GM23338 (cell line): ENCODE results near the gene GLIS2. TPM values are rescaled to one million over a fixed set of nuclear protein-coding genes. Genes with fewer than 3 reads are reported as not detected.
A peak's percentile ranks its signal among the peaks of the same experiment; 100 is the strongest.

Source experiments
- ATAC-seq: fragments of 200-7000 bp; cut with Tn5 transposase; 3 replicates; pipeline ENCODE4 v1.9.1; 2020
- DNase-seq: peaks from one replicate; pipeline ENCODE4 v3.0.0-alpha.2; 2015; ENCODE audit warnings: low spot score
- H2AFZ ChIP-seq: fragments of 200-600 bp; sonication (generic); 2 replicates; pipeline ENCODE4 v1.8.0; 2016; ENCODE audit warnings: antibody characterized with exemption, mild to moderate bottlenecking, moderate library complexity
- H3F3A ChIP-seq: fragments of 200-600 bp; sonication (generic); replicated peaks from 2 replicates; pipeline ENCODE4 v1.8.0; 2017; ENCODE audit warnings: antibody characterized with exemption, mixed run types, low read depth
- H3K27ac ChIP-seq: fragments of 200-600 bp; sonication (generic); 2 replicates; pipeline ENCODE4 v1.6.1; 2016; ENCODE audit warnings: low read depth
- H3K27me3 ChIP-seq: fragments of 200-600 bp; sonication (generic); 2 replicates; pipeline ENCODE4 v1.8.0; 2016; ENCODE audit warnings: mild to moderate bottlenecking, mixed run types, moderate library complexity; ENCODE audit not compliant: insufficient read depth
- H3K36me3 ChIP-seq: fragments of 200-600 bp; sonication (generic); 2 replicates; pipeline ENCODE4 v1.8.0; 2016; ENCODE audit warnings: mild to moderate bottlenecking; ENCODE audit not compliant: insufficient read depth
- H3K4me1 ChIP-seq: fragments of 200-600 bp; sonication (generic); 2 replicates; pipeline ENCODE4 v1.8.0; 2016; ENCODE audit warnings: mild to moderate bottlenecking, moderate library complexity; ENCODE audit not compliant: insufficient read depth
- H3K4me2 ChIP-seq: fragments of 200-600 bp; sonication (generic); 2 replicates; pipeline ENCODE4 v1.7.1; 2017; ENCODE audit warnings: mixed run types
- H3K4me3 ChIP-seq: fragments of 200-600 bp; sonication (generic); 2 replicates; pipeline ENCODE4 v1.6.1; 2016; ENCODE audit warnings: mixed run types
- H3K79me2 ChIP-seq: fragments of 200-600 bp; sonication (generic); replicated peaks from 2 replicates; pipeline ENCODE4 v1.8.0; 2017; ENCODE audit warnings: mild to moderate bottlenecking; ENCODE audit not compliant: insufficient read depth
- H3K9me2 ChIP-seq: fragments of 200-600 bp; sonication (generic); 2 replicates; pipeline ENCODE4 v1.8.0; 2017; ENCODE audit not compliant: insufficient read depth
- H4K20me1 ChIP-seq: fragments of 200-600 bp; sonication (generic); replicated peaks from 2 replicates; pipeline ENCODE4 v1.8.0; 2017; ENCODE audit warnings: mild to moderate bottlenecking; ENCODE audit not compliant: insufficient read depth
- H3K27ac Mint-ChIP-seq: 2 replicates; pipeline ENCODE4 v1.8.0; 2020; ENCODE audit warnings: inconsistent platforms, mild to moderate bottlenecking, moderate library complexity, mixed read lengths
- H3K27me3 Mint-ChIP-seq: 3 replicates; pipeline ENCODE4 v1.8.0; 2022; ENCODE audit warnings: low read depth, mild to moderate bottlenecking, moderate library complexity, mixed read lengths, inconsistent platforms; ENCODE audit not compliant: insufficient read depth, poor library complexity
- H3K36me3 Mint-ChIP-seq: 3 replicates; pipeline ENCODE4 v1.8.0; 2021; ENCODE audit warnings: low read depth, mild to moderate bottlenecking, inconsistent platforms, moderate library complexity, mixed read lengths
- H3K4me1 Mint-ChIP-seq: 3 replicates; pipeline ENCODE4 v1.8.0; 2020; ENCODE audit warnings: mild to moderate bottlenecking, inconsistent platforms, mixed read lengths
- H3K4me3 Mint-ChIP-seq: 3 replicates; pipeline ENCODE4 v1.8.0; 2021; ENCODE audit warnings: moderate library complexity, mild to moderate bottlenecking, inconsistent platforms, mixed read lengths
- H3K9me3 Mint-ChIP-seq: 3 replicates; pipeline ENCODE4 v1.8.0; 2020; ENCODE audit warnings: moderate library complexity, mild to moderate bottlenecking, inconsistent platforms, mixed read lengths
- CREB1 ChIP-seq: fragments of 250-450 bp; sonication (Bioruptor Pico); IDR thresholded peaks from 2 replicates; pipeline ENCODE4 v1.5.0; 2020; ENCODE audit warnings: low read depth, mild to moderate bottlenecking, moderate library complexity
- EZH2 ChIP-seq: fragments of 200-600 bp; sonication (generic); IDR thresholded peaks from one replicate; pipeline ENCODE4 v1.8.0; 2017; ENCODE audit warnings: antibody characterized with exemption, mild to moderate bottlenecking, low read depth; ENCODE audit not compliant: unreplicated experiment
- EZH2phosphoT487 ChIP-seq: fragments of 200-600 bp; sonication (generic); IDR thresholded peaks from one replicate; pipeline ENCODE4 v1.8.1; 2018; ENCODE audit warnings: antibody characterized with exemption; ENCODE audit not compliant: unreplicated experiment
- JUNB ChIP-seq: IDR thresholded peaks from one replicate; pipeline ENCODE4 v1.6.1; 2016; ENCODE audit warnings: antibody characterized with exemption; ENCODE audit not compliant: unreplicated experiment
- NANOG ChIP-seq: IDR thresholded peaks from 2 replicates; pipeline ENCODE4 v1.6.1; 2016; ENCODE audit warnings: antibody characterized with exemption, borderline replicate concordance
- POLR2AphosphoS5 ChIP-seq: IDR thresholded peaks from 2 replicates; pipeline ENCODE4 v1.6.1; 2016; ENCODE audit warnings: antibody characterized with exemption, low read depth
- STAT1 ChIP-seq: IDR thresholded peaks from one replicate; pipeline ENCODE4 v1.6.1; 2016; ENCODE audit warnings: antibody characterized with exemption; ENCODE audit not compliant: unreplicated experiment
- ZNF114 ChIP-seq: fragments of 250-450 bp; sonication (Bioruptor Pico); IDR thresholded peaks from 2 replicates; pipeline ENCODE4 v1.5.0; 2020; ENCODE audit warnings: mild to moderate bottlenecking, moderate library complexity
- ZNF331 ChIP-seq: fragments of 250-450 bp; sonication (Bioruptor Pico); IDR thresholded peaks from 2 replicates; pipeline ENCODE4 v1.5.0; 2020; ENCODE audit warnings: low read depth, mild to moderate bottlenecking, moderate library complexity
- polyA plus RNA-seq: library from polyadenylated mRNA; unstranded; fragments of >200 nt; fragmentation: Nextera tagmentation; extraction: Ambion mirVana; gene quantifications from 2 replicates; pipeline ENCODE4 v1.2.1, GENCODE V29; 2016
- total RNA-seq: library from RNA; depleted of rRNA; stranded (reverse); fragments of >200 nt; shearing (Covaris generic); gene quantifications from 2 replicates; pipeline ENCODE4 v1.2.3, GENCODE V29; 2014
- TF ChIP-seq, protein P1 (sequence below): IDR thresholded peaks from 2 replicates; pipeline ENCODE4 v1.6.1; 2016; ENCODE audit warnings: antibody characterized with exemption
- TF ChIP-seq, protein P2 (sequence below): fragments of 250-450 bp; sonication (Bioruptor Pico); IDR thresholded peaks from 2 replicates; pipeline ENCODE4 v1.5.0; 2020; ENCODE audit warnings: mild to moderate bottlenecking, moderate library complexity
- TF ChIP-seq, protein P3 (sequence below), 2 experiments: fragments of 200-600 bp in 1 of 2; sonication (generic) in 1 of 2; conservative IDR thresholded peaks; 2 replicates each; pipeline versions ENCODE4 v1.5.1 to v1.6.1; 2016 to 2017; ENCODE audit warnings: antibody characterized with exemption in 2 of 2, low read depth in 2 of 2, mild to moderate bottlenecking in 2 of 2, moderate library complexity in 1 of 2
- TF ChIP-seq, protein P4 (sequence below): IDR thresholded peaks from one replicate; pipeline ENCODE4 v1.6.1; 2018; ENCODE audit warnings: antibody characterized with exemption; ENCODE audit not compliant: unreplicated experiment

The GLIS2 gene
- total and polyA plus RNA-seq, 2 experiments from 2014 or later, result 8.2 to 10.2 TPM

DNA sequence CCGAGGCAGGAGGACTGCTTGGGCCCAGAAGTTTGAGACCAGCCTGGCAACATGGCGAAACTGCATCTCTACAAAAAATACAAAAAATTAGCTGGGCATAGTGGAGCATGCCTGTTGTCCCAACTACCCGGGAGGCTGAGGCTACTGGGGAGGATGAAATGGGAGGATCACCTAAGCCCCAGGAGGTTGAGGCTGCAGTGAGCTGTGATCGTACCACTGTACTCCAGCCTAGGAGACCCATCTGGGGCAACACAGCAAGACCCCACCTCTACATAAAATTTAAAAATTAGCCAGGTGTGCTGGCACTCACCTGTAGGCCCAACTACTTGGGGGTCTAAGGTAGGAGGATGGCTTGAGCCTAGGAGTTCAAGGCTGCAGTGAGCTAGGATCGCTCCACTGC is 33.5 kb downstream of the GLIS2 start:
- H3K4me2 ChIP-seq, result peak overlapping the region; percentile 86; the same call in 1 of the 2 replicates

More for the DNA sequence above, 33.5 kb downstream of the GLIS2 start:
- Histone ChIP-seq H4K20me1 (peaks cover 23% of the 10 kb centered on the region), H3K36me3 (no peaks in the 10 kb centered on the region; the same call in 1 of the 2 replicates), H2AFZ (no peak overlapping the region), H3K27ac (no peak overlapping the region; the same call in 1 of the 2 replicates), H3K4me1 (peaks cover 7% of the 10 kb centered on the region), H3K79me2 (peaks cover 63% of the 10 kb centered on the region), H3K4me3 (peak overlapping the region; percentile 97; the same call in 1 of the 2 replicates), H3K9me2 (no peaks in the 10 kb centered on the region), H3F3A (peaks cover 31% of the 10 kb centered on the region), H3K27me3 (no peaks in the 10 kb centered on the region)
- TF ChIP-seq, protein P1, sequence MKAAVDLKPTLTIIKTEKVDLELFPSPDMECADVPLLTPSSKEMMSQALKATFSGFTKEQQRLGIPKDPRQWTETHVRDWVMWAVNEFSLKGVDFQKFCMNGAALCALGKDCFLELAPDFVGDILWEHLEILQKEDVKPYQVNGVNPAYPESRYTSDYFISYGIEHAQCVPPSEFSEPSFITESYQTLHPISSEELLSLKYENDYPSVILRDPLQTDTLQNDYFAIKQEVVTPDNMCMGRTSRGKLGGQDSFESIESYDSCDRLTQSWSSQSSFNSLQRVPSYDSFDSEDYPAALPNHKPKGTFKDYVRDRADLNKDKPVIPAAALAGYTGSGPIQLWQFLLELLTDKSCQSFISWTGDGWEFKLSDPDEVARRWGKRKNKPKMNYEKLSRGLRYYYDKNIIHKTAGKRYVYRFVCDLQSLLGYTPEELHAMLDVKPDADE, result no peak
- TF ChIP-seq, protein P2, sequence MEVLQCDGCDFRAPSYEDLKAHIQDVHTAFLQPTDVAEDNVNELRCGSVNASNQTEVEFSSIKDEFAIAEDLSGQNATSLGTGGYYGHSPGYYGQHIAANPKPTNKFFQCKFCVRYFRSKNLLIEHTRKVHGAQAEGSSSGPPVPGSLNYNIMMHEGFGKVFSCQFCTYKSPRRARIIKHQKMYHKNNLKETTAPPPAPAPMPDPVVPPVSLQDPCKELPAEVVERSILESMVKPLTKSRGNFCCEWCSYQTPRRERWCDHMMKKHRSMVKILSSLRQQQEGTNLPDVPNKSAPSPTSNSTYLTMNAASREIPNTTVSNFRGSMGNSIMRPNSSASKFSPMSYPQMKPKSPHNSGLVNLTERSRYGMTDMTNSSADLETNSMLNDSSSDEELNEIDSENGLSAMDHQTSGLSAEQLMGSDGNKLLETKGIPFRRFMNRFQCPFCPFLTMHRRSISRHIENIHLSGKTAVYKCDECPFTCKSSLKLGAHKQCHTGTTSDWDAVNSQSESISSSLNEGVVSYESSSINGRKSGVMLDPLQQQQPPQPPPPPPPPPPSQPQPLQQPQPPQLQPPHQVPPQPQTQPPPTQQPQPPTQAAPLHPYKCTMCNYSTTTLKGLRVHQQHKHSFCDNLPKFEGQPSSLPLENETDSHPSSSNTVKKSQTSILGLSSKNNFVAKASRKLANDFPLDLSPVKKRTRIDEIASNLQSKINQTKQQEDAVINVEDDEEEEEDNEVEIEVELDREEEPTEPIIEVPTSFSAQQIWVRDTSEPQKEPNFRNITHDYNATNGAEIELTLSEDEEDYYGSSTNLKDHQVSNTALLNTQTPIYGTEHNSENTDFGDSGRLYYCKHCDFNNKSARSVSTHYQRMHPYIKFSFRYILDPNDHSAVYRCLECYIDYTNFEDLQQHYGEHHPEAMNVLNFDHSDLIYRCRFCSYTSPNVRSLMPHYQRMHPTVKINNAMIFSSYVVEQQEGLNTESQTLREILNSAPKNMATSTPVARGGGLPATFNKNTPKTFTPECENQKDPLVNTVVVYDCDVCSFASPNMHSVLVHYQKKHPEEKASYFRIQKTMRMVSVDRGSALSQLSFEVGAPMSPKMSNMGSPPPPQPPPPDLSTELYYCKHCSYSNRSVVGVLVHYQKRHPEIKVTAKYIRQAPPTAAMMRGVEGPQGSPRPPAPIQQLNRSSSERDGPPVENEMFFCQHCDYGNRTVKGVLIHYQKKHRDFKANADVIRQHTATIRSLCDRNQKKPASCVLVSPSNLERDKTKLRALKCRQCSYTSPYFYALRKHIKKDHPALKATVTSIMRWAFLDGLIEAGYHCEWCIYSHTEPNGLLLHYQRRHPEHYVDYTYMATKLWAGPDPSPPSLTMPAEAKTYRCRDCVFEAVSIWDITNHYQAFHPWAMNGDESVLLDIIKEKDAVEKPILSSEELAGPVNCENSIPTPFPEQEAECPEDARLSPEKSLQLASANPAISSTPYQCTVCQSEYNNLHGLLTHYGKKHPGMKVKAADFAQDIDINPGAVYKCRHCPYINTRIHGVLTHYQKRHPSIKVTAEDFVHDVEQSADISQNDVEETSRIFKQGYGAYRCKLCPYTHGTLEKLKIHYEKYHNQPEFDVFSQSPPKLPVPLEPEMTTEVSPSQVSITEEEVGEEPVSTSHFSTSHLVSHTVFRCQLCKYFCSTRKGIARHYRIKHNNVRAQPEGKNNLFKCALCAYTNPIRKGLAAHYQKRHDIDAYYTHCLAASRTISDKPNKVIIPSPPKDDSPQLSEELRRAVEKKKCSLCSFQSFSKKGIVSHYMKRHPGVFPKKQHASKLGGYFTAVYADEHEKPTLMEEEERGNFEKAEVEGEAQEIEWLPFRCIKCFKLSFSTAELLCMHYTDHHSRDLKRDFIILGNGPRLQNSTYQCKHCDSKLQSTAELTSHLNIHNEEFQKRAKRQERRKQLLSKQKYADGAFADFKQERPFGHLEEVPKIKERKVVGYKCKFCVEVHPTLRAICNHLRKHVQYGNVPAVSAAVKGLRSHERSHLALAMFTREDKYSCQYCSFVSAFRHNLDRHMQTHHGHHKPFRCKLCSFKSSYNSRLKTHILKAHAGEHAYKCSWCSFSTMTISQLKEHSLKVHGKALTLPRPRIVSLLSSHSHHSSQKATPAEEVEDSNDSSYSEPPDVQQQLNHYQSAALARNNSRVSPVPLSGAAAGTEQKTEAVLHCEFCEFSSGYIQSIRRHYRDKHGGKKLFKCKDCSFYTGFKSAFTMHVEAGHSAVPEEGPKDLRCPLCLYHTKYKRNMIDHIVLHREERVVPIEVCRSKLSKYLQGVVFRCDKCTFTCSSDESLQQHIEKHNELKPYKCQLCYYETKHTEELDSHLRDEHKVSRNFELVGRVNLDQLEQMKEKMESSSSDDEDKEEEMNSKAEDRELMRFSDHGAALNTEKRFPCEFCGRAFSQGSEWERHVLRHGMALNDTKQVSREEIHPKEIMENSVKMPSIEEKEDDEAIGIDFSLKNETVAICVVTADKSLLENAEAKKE (CRISPR knock-in tag), result no peak
- TF ChIP-seq CREB1 (CRISPR knock-in tag) (no peak), POLR2AphosphoS5 (no peak), STAT1 (no peak), ZNF331 (no peak), EZH2 (no peak), JUNB (no peak), ZNF114 (no peak), NANOG (no peak), EZH2phosphoT487 (no peak)
- TF ChIP-seq, protein P3, sequence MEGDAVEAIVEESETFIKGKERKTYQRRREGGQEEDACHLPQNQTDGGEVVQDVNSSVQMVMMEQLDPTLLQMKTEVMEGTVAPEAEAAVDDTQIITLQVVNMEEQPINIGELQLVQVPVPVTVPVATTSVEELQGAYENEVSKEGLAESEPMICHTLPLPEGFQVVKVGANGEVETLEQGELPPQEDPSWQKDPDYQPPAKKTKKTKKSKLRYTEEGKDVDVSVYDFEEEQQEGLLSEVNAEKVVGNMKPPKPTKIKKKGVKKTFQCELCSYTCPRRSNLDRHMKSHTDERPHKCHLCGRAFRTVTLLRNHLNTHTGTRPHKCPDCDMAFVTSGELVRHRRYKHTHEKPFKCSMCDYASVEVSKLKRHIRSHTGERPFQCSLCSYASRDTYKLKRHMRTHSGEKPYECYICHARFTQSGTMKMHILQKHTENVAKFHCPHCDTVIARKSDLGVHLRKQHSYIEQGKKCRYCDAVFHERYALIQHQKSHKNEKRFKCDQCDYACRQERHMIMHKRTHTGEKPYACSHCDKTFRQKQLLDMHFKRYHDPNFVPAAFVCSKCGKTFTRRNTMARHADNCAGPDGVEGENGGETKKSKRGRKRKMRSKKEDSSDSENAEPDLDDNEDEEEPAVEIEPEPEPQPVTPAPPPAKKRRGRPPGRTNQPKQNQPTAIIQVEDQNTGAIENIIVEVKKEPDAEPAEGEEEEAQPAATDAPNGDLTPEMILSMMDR (conservative IDR thresholded peaks at IDR 0.05; ENCODE audit: low read depth in 2 of 2), result no peak
- TF ChIP-seq, protein P4, sequence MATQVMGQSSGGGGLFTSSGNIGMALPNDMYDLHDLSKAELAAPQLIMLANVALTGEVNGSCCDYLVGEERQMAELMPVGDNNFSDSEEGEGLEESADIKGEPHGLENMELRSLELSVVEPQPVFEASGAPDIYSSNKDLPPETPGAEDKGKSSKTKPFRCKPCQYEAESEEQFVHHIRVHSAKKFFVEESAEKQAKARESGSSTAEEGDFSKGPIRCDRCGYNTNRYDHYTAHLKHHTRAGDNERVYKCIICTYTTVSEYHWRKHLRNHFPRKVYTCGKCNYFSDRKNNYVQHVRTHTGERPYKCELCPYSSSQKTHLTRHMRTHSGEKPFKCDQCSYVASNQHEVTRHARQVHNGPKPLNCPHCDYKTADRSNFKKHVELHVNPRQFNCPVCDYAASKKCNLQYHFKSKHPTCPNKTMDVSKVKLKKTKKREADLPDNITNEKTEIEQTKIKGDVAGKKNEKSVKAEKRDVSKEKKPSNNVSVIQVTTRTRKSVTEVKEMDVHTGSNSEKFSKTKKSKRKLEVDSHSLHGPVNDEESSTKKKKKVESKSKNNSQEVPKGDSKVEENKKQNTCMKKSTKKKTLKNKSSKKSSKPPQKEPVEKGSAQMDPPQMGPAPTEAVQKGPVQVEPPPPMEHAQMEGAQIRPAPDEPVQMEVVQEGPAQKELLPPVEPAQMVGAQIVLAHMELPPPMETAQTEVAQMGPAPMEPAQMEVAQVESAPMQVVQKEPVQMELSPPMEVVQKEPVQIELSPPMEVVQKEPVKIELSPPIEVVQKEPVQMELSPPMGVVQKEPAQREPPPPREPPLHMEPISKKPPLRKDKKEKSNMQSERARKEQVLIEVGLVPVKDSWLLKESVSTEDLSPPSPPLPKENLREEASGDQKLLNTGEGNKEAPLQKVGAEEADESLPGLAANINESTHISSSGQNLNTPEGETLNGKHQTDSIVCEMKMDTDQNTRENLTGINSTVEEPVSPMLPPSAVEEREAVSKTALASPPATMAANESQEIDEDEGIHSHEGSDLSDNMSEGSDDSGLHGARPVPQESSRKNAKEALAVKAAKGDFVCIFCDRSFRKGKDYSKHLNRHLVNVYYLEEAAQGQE, result no peak
- H3K4me3 Mint-ChIP-seq, result no peak overlapping the region
- DNase-seq, result no peak
- peaks cover 10% of the 10 kb centered on the region for H3K9me3 Mint-ChIP-seq
- H3K27me3 Mint-ChIP-seq, result peaks cover 38% of the 10 kb centered on the region
- no peak for ATAC-seq
- peaks cover 12% of the 10 kb centered on the region; the same call in 2 of the 3 replicates for H3K4me1 Mint-ChIP-seq
- H3K27ac Mint-ChIP-seq, result no peak overlapping the region
- peaks cover 42% of the 10 kb centered on the region for H3K36me3 Mint-ChIP-seq
